Tongue (tissue), 2 donors: ENCODE results near the gene P2RY8. TPM values are rescaled to one million over a fixed set of nuclear protein-coding genes. Genes with fewer than 3 reads are reported as not detected.
"Not testable (repeated sequence)": the region's sequence is repeated elsewhere in the genome, so short reads cannot be mapped to it uniquely, and the experiment has no call there.

Experiments
- DNase-seq: peaks from one replicate; pipeline ENCODE4 v3.0.0-alpha.2; 2015
- total RNA-seq: library from RNA; depleted of rRNA; stranded (reverse); fragments of >200 nt; gene quantifications from one replicate; pipeline ENCODE4 v1.2.3, GENCODE V29; 2014

Gene P2RY8
- total RNA-seq, 1 donor from 2014 or later, result 0.82 TPM

- no peak for DNase-seq
Observed at GRCh38 chrX:1518512-1518911, 18.5 kb downstream of the P2RY8 start.

- no peak for DNase-seq
Observed at GRCh38 chrX:1516596-1517104, 20.3 kb downstream of the P2RY8 start.

GRCh38 chrX:1511829-1512228 is 25.2 kb downstream of the P2RY8 start:
- no peak for DNase-seq

- DNase-seq, result no peak
Observed at GRCh38 chrX:1511150-1511549, 25.8 kb downstream of the P2RY8 start.

DNA sequence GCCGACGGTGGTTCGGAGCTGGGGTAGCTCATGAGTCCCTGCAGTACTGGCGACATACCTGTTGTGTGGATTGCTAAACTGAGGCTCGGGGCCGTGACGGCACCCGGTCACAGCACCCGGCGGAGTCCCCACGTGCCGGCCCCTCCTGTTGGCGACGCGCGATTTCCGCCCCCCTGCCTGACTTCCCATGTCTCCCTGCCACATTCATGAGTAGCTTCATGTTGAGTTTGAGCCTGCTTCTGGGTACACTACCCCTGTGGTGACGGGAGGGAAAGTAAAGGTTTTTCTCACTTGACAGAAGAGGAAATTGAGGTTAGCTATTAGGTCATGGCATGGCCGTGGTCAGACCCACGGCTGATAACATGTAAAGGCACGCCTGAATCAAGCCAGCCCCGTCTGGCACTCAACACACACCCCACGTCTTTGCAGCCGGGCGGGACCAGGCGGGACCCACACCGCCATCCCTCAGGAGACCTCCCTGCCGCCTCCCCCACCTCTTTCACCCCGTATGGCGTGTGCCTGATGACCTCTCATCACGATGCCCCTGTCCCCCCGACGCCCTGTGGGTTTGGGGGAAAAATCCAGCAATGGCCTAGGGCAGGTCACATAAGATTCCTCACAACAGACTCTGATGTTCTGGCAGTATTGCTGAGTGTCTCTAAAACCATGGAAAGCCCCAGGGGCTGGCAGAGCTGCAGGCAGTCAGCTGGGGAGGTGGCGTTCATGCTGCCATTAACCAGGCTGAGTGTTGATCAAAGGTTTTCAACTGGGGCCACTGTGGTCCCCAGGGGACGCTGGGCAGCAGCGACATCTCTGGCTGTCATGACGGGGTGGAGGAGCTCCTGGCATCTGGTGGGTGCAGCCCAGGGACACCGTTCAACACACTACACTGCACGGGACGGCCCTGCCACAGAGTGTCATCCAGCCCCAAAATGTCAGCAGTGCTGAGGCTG is 29.2 kb downstream of the P2RY8 start:
- DNase-seq, result no peak

GRCh38 chrX:1506916-1507315 is 30.1 kb downstream of the P2RY8 start:
- DNase-seq, result no peak

DNA sequence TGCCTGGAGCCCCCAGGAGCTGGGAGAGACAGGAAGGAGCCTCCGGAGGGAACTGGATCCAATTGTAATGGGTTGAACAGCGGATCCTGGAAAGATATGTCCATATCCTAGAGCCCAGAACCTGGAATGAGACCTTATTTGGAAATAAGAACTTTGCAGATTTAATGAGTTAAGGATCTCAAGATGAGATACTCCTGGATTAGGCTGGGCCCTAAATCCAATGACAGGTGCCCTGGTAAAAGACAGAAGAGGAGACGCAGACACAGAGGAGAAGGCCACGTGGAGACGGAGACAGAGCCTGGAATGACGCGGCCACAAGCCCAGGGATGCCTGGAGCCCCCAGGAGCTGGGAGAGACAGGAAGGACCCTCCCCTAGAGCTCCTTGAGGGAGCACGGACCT is 34.1 kb downstream of the P2RY8 start:
- no peak for DNase-seq

GRCh38 chrX:1502241-1502640 is 34.7 kb downstream of the P2RY8 start:
- DNase-seq, result no peak

DNA sequence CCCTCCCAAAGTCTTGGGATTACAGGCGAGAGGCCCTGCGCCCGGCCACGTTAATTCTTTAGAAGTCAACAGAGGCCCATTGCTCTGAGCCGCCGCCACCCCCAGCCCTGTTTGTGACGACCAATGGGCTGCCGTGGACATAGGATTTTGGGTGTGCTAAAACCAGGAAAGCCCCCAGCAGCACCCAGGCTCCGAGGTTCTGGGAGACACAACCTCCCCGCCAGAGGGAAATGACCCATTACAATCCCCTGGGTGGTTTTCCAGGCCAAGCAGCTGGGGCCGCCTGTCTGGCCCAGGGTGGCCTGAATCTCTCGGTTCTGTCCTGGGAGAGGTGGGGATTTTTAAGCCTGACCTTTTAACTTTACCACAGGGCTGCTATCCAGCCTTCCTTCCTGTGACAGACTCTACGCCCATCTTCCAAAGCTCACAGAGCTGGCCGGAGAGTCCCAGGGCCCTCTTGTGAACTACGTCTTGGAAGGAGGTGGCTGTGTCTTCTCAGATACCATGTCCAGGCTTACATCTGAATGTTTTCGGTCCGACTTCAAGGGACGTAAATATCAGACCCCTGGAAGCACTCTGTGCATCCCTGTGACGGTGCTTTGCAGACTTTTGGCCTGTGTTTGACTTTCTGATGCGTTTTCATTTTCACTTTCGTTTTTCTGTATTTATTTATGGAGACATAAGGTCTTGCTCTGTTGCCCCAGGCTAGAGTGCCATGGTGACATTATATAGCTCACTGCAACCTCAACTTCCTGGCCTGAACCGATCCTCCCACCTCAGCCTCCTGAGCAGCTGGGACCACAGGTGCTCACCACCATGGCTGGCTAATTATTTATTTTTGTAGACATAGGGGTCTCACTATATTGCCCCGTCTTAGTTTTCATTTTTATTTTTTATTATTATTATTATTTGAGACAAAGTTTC is 36.0 kb downstream of the P2RY8 start:
- DNase-seq, result no peak

- no peak for DNase-seq
Observed at GRCh38 chrX:1496076-1496475, 40.9 kb downstream of the P2RY8 start.

DNA sequence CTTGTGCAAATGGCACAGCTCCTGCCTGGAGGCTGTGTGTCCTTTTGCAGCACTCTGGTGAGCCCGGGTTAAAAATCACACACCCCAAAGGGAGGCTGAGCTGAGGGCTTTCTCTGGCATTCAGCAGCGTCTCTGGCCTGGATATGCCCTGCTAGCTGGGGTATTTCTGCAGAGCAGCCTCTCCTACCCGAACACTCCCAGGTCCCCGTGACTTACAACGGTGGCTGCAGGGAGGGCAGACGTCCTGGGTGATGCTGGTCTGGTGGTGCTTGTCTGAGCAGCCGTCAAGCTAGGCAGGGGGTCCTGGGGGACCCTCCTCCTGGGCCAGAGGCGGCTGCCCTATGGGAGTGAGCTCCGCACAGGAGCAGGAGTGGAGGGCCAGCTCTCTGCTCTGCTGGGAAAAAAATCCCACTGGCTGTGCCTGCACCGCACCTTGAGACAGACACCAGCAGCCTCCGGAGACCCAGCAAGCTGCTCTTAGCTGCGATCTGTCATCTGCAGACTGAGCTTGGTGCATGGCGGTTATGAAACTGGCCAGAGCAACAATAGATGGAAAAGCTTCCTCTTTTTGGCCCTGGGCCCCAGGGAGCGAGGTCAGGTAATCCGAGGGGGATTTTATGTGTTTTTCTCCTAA is 43.0 kb downstream of the P2RY8 start:
- DNase-seq, result no peak

DNA sequence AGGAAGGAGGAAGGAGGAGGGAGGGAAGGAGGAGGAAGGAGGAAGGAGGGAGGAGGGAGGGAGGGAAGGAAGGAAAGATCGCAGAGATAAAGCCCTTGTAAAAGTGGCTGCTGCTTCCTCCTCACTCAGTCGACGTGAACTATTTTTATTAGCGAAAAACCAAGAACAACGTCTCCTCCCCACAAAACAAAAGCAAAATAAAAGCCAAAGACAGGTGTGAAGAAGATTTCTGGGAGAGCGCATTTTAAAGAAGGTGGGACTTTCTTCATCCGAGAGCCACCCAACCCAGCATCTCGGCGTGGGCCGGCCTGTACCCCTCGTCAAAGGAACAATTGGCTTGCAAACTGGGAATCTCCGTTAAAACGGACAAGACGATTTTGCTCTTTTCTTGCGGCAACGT is 43.6 kb downstream of the P2RY8 start:
- DNase-seq, result no peak

DNA sequence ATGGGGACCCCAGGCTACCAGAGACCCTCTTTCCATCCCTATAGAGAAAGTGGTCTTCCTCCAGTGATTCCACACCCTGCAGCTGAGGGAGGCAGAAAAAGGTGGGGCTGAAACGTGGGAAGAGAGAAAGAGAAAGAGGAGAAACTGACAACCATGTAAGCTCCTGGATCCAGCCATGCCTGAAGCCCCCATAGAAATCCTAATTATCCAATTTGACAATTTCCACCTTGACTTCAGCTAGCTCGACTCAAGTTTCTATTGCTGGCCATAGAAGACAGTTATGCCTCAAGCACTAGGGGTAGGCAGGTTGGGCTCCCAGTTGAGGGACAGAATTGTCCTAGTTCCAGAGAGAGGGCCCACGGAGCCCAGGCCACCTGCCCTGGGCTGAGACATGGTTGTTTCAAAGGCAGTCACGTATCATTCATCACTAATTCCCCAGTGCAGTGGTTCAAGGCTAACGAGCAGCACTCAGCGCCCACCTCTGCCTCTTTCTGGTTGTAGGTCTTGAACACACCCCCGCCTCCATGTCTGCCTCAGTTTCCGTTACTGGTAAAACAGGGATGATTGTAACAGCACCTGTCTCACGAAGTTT is 44.5 kb downstream of the P2RY8 start:
- no peak for DNase-seq

DNA sequence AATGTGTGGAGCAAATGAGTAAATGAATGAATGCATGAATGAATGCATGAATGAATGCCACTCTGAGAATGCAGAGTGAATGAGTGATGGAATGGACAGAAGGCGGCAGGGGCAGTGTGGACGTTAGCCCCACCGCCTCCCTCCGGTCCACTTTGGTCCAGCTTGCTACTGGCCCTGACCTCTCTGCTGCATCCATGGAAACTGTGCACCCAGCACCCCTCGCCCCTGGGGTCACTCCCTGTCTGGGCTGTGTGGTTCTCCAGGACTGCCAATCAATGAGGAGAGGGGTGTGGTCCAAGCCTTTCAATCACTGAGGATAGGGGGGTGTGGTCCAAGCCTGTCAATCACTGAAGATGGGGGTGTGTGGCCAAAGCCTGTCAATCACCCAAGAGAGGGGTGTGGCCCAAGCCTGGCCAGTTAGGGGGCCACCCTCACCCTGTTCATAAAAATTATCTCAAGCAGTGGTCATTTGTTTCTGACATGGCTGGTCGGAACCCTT is 45.1 kb downstream of the P2RY8 start:
- DNase-seq, result no peak

GRCh38 chrX:1491248-1491647 is 45.7 kb downstream of the P2RY8 start:
- DNase-seq, result not testable (repeated sequence)

DNA sequence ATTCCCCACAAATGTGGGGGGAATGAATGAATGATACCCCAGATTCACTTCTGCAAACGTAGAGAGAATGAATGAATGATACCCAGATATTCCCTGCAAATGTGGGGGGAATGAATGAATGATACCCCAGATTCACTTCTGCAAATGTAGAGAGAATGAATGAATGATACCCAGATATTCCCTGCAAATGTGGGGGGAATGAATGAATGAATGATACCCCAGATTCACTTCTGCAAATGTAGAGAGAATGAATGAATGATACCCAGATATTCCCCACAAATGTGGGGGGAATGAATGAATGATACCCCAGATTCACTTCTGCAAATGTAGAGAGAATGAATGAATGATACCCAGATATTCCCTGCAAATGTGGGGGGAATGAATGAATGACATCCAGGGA is 46.3 kb downstream of the P2RY8 start:
- DNase-seq, result not testable (repeated sequence)

DNA sequence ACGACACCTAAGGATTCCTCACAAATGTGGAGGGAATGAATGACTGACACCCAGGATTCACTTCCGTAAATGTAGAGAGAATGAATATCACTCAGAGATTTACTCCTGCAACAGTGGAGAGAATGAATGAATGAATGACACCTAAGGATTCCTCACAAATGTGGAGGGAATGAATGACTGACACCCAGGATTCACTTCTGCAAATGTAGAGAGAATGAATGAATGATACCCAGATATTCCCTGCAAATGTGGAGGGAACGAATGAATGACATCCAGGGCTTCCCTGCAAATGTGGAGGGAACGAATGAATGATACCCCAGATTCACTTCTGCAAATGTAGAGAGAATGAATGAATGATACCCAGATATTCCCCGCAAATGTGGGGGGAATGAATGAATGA is 47.6 kb downstream of the P2RY8 start:
- not testable (repeated sequence) for DNase-seq

DNA sequence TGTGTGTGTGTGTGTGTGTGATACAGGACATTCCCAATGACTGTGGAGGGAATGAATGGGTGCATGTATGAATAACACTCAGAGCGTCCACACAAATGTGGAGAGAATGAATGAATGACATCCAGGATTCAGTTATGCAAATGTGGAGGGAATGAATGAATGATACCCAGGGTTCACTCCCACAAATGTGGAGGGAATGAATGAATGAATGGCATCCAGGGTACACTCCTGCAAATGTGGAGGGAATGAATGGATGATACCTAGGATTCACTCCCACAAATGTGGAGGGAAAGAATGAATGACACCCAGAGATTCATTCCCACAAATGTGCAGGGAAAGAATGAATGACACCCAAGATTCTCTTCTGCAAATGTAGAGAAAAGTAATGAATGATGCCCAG is 48.2 kb downstream of the P2RY8 start:
- no peak for DNase-seq

DNA sequence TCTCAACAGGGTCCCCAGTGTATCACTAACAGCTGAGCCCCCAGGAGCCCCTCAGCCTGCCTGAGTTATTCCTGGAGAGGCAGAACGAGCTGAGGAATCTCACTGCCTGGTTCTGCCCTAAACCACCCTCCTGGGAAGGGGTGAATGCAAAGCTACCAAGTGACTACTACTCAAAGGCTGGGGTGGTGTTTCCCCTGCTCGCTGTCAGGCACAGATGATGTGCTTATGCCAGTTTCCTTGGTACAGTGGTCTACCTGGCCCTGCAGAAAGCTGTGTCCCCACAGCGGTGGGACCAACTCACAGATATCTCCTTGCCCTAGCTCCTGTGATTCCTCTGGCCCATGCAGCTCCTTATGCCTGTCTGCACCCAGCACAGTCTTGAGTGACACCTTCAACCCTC is 48.8 kb downstream of the P2RY8 start:
- no peak for DNase-seq

GRCh38 chrX:1487401-1487800 is 49.6 kb downstream of the P2RY8 start:
- no peak for DNase-seq

GRCh38 chrX:1486749-1487361 is 50.1 kb downstream of the P2RY8 start:
- no peak for DNase-seq
